IMR-90 (cell line): ENCODE results near the gene IFNGR1. TPM values are rescaled to one million over a fixed set of nuclear protein-coding genes. Genes with fewer than 3 reads are reported as not detected.

Source experiments
- ATAC-seq: fragments of 200-7000 bp; cut with Tn5 transposase; 2 replicates; pipeline ENCODE4 v1.9.1; 2020; ENCODE audit warnings: low read depth, mild to moderate bottlenecking, moderate library complexity
- BruUV-seq: library from RNA; stranded (reverse); fragments of 400-500 nt; replicated peaks from 2 replicates; lab custom pipeline; 2021; lab: Mats Ljungman, UMichigan
- CTCF ChIA-PET: fragments of 300-600 bp; formaldehyde crosslinking; extraction: SDS; loops from one replicate; lab custom pipeline; 2021; ENCODE audit warnings: antibody characterized with exemption; lab: Yijun Ruan, JAX
- POLR2A ChIA-PET: fragments of 300-600 bp; sonication (Branson Sonifier 250); formaldehyde crosslinking; loops from one replicate; lab custom pipeline; 2022; ENCODE audit warnings: antibody characterized with exemption; ENCODE audit not compliant: unreplicated experiment; lab: Charles Lee
- DNase-seq: peaks from one replicate; pipeline ENCODE4 v3.0.0; 2013
- H2AFZ ChIP-seq: replicated peaks from 2 replicates; pipeline ENCODE3; 2013; ENCODE audit warnings: low read length, mild to moderate bottlenecking; ENCODE audit not compliant: poor library complexity
- H2AK5ac ChIP-seq: 2 replicates; pipeline ENCODE4 v1.6.1; 2013; ENCODE audit warnings: low read depth, low read length, inconsistent platforms
- H2AK9ac ChIP-seq: replicated peaks from 2 replicates; pipeline ENCODE3; 2013; ENCODE audit warnings: mild to moderate bottlenecking, low read depth, low read length, moderate library complexity; ENCODE audit not compliant: poor library complexity
- H2BK120ac ChIP-seq: 2 replicates; pipeline ENCODE4 v1.6.1; 2013; ENCODE audit warnings: low read depth, low read length, inconsistent platforms
- H2BK15ac ChIP-seq: 3 replicates; pipeline ENCODE4 v1.6.1; 2013; ENCODE audit warnings: low read depth, low read length, inconsistent platforms
- H2BK20ac ChIP-seq: 2 replicates; pipeline ENCODE4 v1.6.1; 2013; ENCODE audit warnings: low read depth, mild to moderate bottlenecking, inconsistent platforms, low read length, moderate library complexity
- H2BK5ac ChIP-seq: 2 replicates; pipeline ENCODE4 v1.6.1; 2013; ENCODE audit warnings: mild to moderate bottlenecking, low read depth, low read length, inconsistent platforms; ENCODE audit not compliant: poor library complexity, severe bottlenecking
- H3K14ac ChIP-seq: replicated peaks from 2 replicates; pipeline ENCODE4 v1.6.1; 2013; ENCODE audit warnings: low read depth, low read length, inconsistent platforms
- H3K18ac ChIP-seq: 2 replicates; pipeline ENCODE4 v1.6.1; 2013; ENCODE audit warnings: low read depth, low read length, control low read depth
- H3K23ac ChIP-seq: 2 replicates; pipeline ENCODE4 v1.6.1; 2013; ENCODE audit warnings: low read depth, low read length, inconsistent platforms
- H3K27ac ChIP-seq: 2 replicates; pipeline ENCODE4 v1.5.1; 2013; ENCODE audit warnings: mild to moderate bottlenecking, control low read depth, low read length; ENCODE audit not compliant: insufficient read depth
- H3K27me3 ChIP-seq: 2 replicates; pipeline ENCODE4 v1.6.1; 2013; ENCODE audit warnings: low read length; ENCODE audit not compliant: control insufficient read depth, insufficient read depth
- H3K36me3 ChIP-seq: 2 replicates; pipeline ENCODE4 v1.6.1; 2013; ENCODE audit warnings: low read length, mixed read lengths; ENCODE audit not compliant: control insufficient read depth, insufficient read depth
- H3K4ac ChIP-seq: 2 replicates; pipeline ENCODE4 v1.6.1; 2013; ENCODE audit warnings: low read depth, low read length, inconsistent platforms
- H3K4me1 ChIP-seq: 2 replicates; pipeline ENCODE4 v1.6.1; 2013; ENCODE audit warnings: low read length, mixed read lengths; ENCODE audit not compliant: control insufficient read depth, insufficient read depth
- H3K4me2 ChIP-seq: 2 replicates; pipeline ENCODE4 v1.6.1; 2013; ENCODE audit warnings: low read depth, mild to moderate bottlenecking, control low read depth, low read length, moderate library complexity
- H3K4me3 ChIP-seq: 2 replicates; pipeline ENCODE4 v1.5.1; 2013; ENCODE audit warnings: low read depth, mild to moderate bottlenecking, control low read depth, low read length, moderate library complexity; ENCODE audit not compliant: insufficient read depth
- H3K56ac ChIP-seq: 2 replicates; pipeline ENCODE4 v1.6.1; 2013; ENCODE audit warnings: low read length, inconsistent platforms; ENCODE audit not compliant: insufficient read depth; ENCODE audit errors: extremely low read depth
- H3K79me1 ChIP-seq, 2 experiments: 2 replicates each; pipeline ENCODE4 v1.6.1; 2013; ENCODE audit warnings: low read length in 2 of 2, inconsistent platforms in 1 of 2, low read depth in 1 of 2
- H3K9ac ChIP-seq: 2 replicates; pipeline ENCODE4 v1.6.1; 2013; ENCODE audit warnings: low read depth, low read length, control low read depth
- H3K9me1 ChIP-seq: 2 replicates; pipeline ENCODE4 v1.6.1; 2013; ENCODE audit warnings: low read length, inconsistent platforms; ENCODE audit not compliant: insufficient read depth
- H3K9me3 ChIP-seq: 2 replicates; pipeline ENCODE4 v1.6.1; 2013; ENCODE audit warnings: low read length; ENCODE audit not compliant: control insufficient read depth, insufficient read depth
- H4K20me1 ChIP-seq: 2 replicates; pipeline ENCODE4 v1.6.1; 2013; ENCODE audit warnings: low read length, inconsistent platforms; ENCODE audit not compliant: insufficient read depth
- H4K5ac ChIP-seq: 2 replicates; pipeline ENCODE4 v1.6.1; 2013; ENCODE audit warnings: mild to moderate bottlenecking, low read depth, low read length, control low read depth
- H4K8ac ChIP-seq, 2 experiments: 2 replicates each; pipeline ENCODE4 v1.6.1; 2013; ENCODE audit warnings: low read depth in 2 of 2, low read length in 2 of 2, control low read depth in 1 of 2, inconsistent platforms in 1 of 2
- H4K91ac ChIP-seq: 2 replicates; pipeline ENCODE4 v1.6.1; 2013; ENCODE audit warnings: low read depth, low read length, inconsistent platforms; ENCODE audit not compliant: insufficient read depth
- CTCF ChIP-seq: conservative IDR thresholded peaks from 2 replicates; pipeline ENCODE4 v1.5.1; 2012; ENCODE audit warnings: mild to moderate bottlenecking, low read depth, low read length, improper control_type of control experiment
- WGBS, 2 experiments: methylation state at CpG; one replicate each; pipeline versions ENCODE4 v1.1.5 to v1.1.7; 2013; ENCODE audit warnings: missing lambda C conversion rate in 2 of 2; ENCODE audit not compliant: insufficient read length in 1 of 2; ENCODE audit errors: extremely low coverage in 2 of 2; 5-methylcytosine and 5-hydroxymethylcytosine counted together
- dilution Hi-C: fragments of 300-500 bp; cut with HindIII; formaldehyde crosslinking; loops from one replicate; pipeline ENCODE4 v1.14.3; 2018; ENCODE audit warnings: low sequenced_read_pairs; ENCODE audit not compliant: unreplicated experiment
- in situ Hi-C: fragments of 300-500 bp; cut with MboI; formaldehyde crosslinking; loops from 3 replicates; pipeline ENCODE4 v1.14.3; 2019; ENCODE audit warnings: low sequenced_read_pairs, inconsistent platforms, mixed read lengths
- intact Hi-C: fragments of 100-400 bp; cut with micrococcal nuclease; formaldehyde crosslinking; loops from 2 replicates; pipeline ENCODE4 v1.10.0; 2022
- polyA plus RNA-seq, 3 experiments: library from polyadenylated mRNA; depleted of rRNA; stranded (reverse); fragments of >200 nt; gene quantifications; 2 replicates each; pipeline ENCODE4 v1.2.3, GENCODE V29; 2012; ENCODE audit warnings: low replicate concordance in 1 of 3
- total RNA-seq: library from RNA; depleted of rRNA; stranded (reverse); fragments of >200 nt; gene quantifications from 2 replicates; pipeline ENCODE4 v1.2.3, GENCODE V29; 2012

The IFNGR1 gene
- total and polyA plus RNA-seq, 2 of the 4 experiments (the other 2 are of a cell fraction) = 19.1 to 25.6 TPM

GRCh38 chr6:137268911-137269310 is 49.7 kb upstream of the IFNGR1 start:
- Histone ChIP-seq H2AK9ac (no peak overlapping the region), H2BK5ac (no peak overlapping the region), H4K20me1 (no peaks in the 10 kb centered on the region), H3K4me1 (0 out of 2 replicates have a peak, but pooled peaks cover 1% of the 10 kb centered on the region), H3K23ac (no peak overlapping the region), H3K9ac (no peak overlapping the region), H4K91ac (no peak overlapping the region), H4K5ac (no peak overlapping the region), H3K27ac (no peak overlapping the region), H3K4me3 (no peak overlapping the region), H2AK5ac (no peak overlapping the region), H3K56ac (no peak overlapping the region), H3K79me1 (no peaks in the 10 kb centered on the region), H4K8ac (no peak overlapping the region), H3K18ac (no peak overlapping the region), H3K4ac (no peak overlapping the region), H3K9me3 (peaks cover 2% of the 10 kb centered on the region; the same call in 1 of the 2 replicates), H2BK20ac (no peak overlapping the region), H3K9me1 (no peaks in the 10 kb centered on the region), H3K14ac (no peak overlapping the region), H3K36me3 (no peaks in the 10 kb centered on the region), H2BK15ac (no peak overlapping the region), H2AFZ (no peak overlapping the region), H2BK120ac (no peak overlapping the region), H3K27me3 (peaks cover 17% of the 10 kb centered on the region), H3K4me2 (no peak overlapping the region)
- no TSS peak for BruUV-seq
- CTCF ChIA-PET = interaction anchor here (2.0 kb wide), 1 partner anchor 46 kb away, joined by 6 read pairs; no protein-coding TSS in a partner anchor
- no CpG with 5 or more reads among the region's 3 CpGs for WGBS, 2 experiments
- no peak for TF ChIP-seq CTCF
- intact Hi-C loops = no loop called here
- DNase-seq = no peak
- POLR2A ChIA-PET = no interaction called here
- dilution Hi-C loops = no loop called here
- in situ Hi-C loops = no loop called here
- ATAC-seq = no peak
